Measurements from ENCODE around the gene ATP2A1.
A peak's percentile ranks its signal among the peaks of the same experiment; 100 is the strongest.

The ATP2A1 gene
- 0 to 1.3 (median 0.74) reads per million in 4 donors for total RNA-seq

- no peak for DNase-seq
Measured at GRCh38 chr16:28878083-28878926, at the start of gene ATP2A1. TSS of gene ATP2A1 (plus strand) at chr16:28878488. CDS start at chr16:28878672, 184 bp downstream.

- DNase-seq, result no peak
Measured at GRCh38 chr16:28829747-28830146, 48.5 kb upstream of the ATP2A1 start.

GRCh38 chr16:28830531-28830930 lies 47.8 kb upstream of the ATP2A1 start:
- no peak for DNase-seq

GRCh38 chr16:28834349-28834748 lies 43.9 kb upstream of the ATP2A1 start:
- no peak for DNase-seq

- DNase-seq, result no peak
Measured at GRCh38 chr16:28834873-28835863, 43.1 kb upstream of the ATP2A1 start.

GRCh38 chr16:28835864-28836760 lies 42.2 kb upstream of the ATP2A1 start:
- no peak for DNase-seq

GRCh38 chr16:28836761-28837064 lies 41.6 kb upstream of the ATP2A1 start:
- no peak for DNase-seq

- DNase-seq, result no peak
Measured at GRCh38 chr16:28837672-28838557, 40.4 kb upstream of the ATP2A1 start.

GRCh38 chr16:28838558-28838918 lies 39.8 kb upstream of the ATP2A1 start:
- no peak for DNase-seq

GRCh38 chr16:28839004-28839639 lies 39.2 kb upstream of the ATP2A1 start:
- no peak for DNase-seq

GRCh38 chr16:28839899-28840298 lies 38.4 kb upstream of the ATP2A1 start:
- DNase-seq, result no peak

GRCh38 chr16:28842696-28843095 lies 35.6 kb upstream of the ATP2A1 start:
- no peak for DNase-seq

GRCh38 chr16:28843766-28844165 lies 34.5 kb upstream of the ATP2A1 start:
- no peak for DNase-seq

- DNase-seq, result no peak
Measured at GRCh38 chr16:28844226-28844885, 33.9 kb upstream of the ATP2A1 start.

GRCh38 chr16:28845293-28845692 lies 33.0 kb upstream of the ATP2A1 start:
- DNase-seq, result peak in 1 of 5 donors; percentile 24

GRCh38 chr16:28845761-28846079 lies 32.6 kb upstream of the ATP2A1 start:
- no peak for DNase-seq

GRCh38 chr16:28846080-28846932 lies 32.0 kb upstream of the ATP2A1 start, which contains the start of gene TUFM:
TSS of gene TUFM (minus strand) at chr16:28846348. CDS start at chr16:28846269, 79 bp downstream.
- peak; percentile 96 to 99 (median 97) for DNase-seq

GRCh38 chr16:28846933-28847273 lies 31.4 kb upstream of the ATP2A1 start:
- no peak for DNase-seq

GRCh38 chr16:28858421-28858820 lies 19.9 kb upstream of the ATP2A1 start:
- no peak for DNase-seq

- DNase-seq, result no peak
Measured at GRCh38 chr16:28859326-28859725, 19.0 kb upstream of the ATP2A1 start.
